ENCODE results near the gene CLDN4.
"Not testable (repeated sequence)": the region's sequence is repeated elsewhere in the genome, so short reads cannot be mapped to it uniquely, and the experiment has no call there.

CLDN4 gene

DNA sequence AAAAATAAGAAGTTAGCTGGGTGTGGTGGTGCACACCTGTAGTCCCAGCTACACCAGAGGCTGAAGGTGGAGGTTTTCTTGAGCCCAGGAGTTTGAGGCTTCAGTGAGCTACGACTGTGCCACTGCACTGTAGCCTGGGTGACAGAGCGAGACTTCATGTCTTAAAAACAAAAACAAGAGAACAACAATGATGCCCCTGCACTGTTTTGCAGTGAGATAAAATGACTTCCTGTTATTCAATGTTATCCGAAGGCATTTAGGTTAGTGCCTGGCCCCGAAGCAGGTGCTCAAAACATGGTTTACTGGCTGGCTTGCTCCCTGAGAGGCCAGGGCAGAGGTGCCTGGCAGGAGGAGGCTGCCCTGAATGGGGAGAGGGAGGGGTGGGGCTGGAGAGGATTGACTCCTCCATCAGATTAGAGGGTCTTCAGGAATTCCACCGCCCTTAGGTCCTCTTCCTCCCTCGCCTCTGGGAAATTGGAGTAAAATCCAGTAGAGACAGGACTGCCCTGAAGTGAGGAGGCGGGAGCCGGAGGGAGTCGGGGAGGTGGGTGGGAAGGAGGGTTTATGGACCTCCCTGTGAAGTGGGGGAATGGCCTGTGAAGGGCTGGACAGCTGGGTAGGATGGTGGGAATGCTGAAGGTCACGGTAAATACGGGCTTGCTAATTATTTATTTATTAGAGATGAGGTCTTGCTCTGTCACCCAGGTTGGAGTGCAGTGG is 6.8 kb upstream of the CLDN4 start:
- no peak for DNase-seq (ENCODE audit: low spot score)

GRCh38 chr7:73824986-73825385 is 5.8 kb upstream of the CLDN4 start:
- no peak for DNase-seq (ENCODE audit: low spot score)

DNA sequence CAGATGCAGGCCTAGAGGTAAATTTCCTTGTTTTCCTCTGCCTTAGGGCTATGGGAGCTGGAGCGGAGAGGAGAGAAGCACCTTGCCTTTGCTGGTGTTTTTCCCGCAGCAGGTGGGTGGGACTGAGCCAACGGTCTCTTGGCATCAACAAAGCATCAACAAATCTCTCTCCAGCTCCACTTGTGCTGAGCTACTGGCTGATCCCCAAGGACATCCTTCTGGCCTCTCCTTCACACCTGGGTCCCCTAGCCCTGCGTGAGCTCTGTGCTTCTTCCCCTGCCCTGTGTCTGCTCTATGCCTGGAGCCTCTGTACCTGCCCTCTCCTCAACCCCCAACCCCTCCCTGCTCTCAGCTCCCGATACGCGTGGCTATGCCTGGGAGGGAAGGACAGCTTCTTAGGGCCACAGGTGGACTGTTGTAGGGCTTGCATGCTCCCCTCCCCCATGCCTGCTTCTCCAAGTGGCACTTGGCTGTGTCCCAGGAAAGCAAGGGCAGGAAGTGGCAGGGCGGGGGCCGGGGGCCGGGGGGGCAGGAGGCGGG is 3.2 kb upstream of the CLDN4 start:
- DNase-seq (ENCODE audit: low spot score), result peak; percentile 93

DNA sequence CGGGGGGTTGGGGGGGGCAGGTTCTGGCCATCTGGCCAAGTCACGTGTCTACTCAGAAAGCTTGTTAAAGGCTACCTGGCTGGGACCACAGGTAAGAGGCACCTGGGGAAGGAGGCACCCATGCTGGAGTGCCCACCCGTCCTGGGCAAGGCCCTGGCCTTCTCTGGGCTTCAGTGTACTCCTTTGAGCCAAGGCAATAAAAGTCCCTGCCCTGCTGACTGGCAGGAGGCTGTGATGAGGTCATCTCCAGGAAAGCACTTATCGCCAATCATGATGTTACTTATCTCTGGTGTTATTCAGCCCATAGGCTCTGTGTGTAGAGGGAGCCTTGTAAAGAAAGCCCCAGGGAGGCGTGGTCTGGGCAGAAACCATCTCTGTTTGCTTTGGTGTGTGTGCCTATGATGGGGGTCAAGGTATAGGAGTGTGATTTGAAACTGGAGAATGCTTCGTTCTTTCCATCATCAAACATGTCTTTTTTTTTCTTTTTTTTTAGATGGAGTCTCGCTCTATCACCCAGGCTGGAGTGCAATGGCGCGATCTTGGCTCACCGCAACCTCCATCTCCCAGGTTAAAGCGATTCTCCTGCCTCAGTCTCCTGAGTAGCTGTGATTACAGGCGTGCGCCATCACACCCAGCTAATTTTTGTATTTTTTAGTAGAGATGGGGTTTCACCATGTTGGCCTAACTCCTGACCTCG is 2.5 kb upstream of the CLDN4 start:
- peak; percentile 70 for DNase-seq (ENCODE audit: low spot score)

DNA sequence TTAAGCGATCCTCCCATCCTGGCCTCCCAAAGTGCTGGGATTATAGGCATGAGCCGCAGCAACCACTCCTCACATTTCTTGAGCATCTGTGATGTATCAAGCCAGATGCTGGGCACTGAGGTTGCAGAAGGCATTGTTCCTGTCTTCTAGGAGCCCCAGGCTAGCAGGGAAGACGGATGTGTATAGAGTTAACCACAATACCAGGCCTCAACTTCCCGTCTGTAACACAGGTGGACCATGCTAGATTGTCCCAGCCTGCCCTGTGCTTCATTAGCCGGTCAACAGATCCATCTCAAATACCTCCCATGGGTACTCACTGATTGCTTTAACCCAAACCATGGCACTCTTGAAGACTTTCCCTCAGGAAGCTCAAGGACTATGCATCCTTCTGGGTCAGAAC is 1.8 kb upstream of the CLDN4 start:
- DNase-seq (ENCODE audit: low spot score), result no peak

GRCh38 chr7:73829505-73829904 is 1.3 kb upstream of the CLDN4 start:
- DNase-seq (ENCODE audit: low spot score), result no peak

DNA sequence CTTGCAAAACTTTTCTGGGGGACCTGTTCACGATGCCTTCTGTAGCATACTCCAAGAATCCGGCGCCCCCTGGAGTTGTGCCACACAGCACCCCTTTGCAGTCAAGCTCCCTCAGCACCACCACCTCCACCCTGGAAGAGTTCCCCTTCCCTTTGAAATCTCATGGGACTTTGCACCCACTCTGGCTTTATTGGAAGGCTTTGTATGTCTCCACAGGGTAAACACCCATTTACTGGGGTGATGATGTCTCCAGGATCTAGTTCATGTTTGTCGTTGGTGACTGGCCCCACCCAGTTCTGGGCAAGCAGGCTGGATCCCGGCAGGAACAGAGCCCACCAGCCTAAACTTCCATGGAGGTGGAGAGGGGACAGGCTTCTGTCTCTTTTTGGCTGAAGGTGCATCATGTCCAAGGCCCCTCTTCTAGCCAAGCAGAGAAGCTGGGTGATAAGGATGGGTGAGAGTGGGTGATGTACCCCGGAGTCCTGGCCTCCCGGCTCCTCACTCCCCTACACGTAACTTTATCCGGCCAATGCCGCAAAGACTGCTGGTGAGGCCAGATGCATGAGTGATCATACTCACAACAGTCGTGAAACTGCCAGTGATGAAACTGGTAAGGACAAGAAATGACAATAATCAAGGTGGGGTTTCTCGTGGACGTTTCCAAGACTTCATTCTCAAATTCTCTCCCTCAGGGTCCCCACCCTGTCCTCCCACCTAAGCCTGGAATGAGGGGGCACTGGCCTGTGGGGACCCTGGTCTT is 695 bp upstream of the CLDN4 start:
- no peak for DNase-seq (ENCODE audit: low spot score)

- no peak for DNase-seq (ENCODE audit: low spot score)
These were observed 713 bp downstream of the CLDN4 start for GRCh38 chr7:73831584-73831833.

DNA sequence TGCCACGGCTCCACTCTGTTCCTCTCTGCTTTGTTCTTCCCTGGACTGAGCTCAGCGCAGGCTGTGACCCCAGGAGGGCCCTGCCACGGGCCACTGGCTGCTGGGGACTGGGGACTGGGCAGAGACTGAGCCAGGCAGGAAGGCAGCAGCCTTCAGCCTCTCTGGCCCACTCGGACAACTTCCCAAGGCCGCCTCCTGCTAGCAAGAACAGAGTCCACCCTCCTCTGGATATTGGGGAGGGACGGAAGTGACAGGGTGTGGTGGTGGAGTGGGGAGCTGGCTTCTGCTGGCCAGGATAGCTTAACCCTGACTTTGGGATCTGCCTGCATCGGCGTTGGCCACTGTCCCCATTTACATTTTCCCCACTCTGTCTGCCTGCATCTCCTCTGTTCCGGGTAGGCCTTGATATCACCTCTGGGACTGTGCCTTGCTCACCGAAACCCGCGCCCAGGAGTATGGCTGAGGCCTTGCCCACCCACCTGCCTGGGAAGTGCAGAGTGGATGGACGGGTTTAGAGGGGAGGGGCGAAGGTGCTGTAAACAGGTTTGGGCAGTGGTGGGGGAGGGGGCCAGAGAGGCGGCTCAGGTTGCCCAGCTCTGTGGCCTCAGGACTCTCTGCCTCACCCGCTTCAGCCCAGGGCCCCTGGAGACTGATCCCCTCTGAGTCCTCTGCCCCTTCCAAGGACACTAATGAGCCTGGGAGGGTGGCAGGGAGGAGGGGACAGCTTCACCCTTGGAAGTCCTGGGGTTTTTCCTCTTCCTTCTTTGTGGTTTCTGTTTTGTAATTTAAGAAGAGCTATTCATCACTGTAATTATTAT is 1.2 kb downstream of the CLDN4 start:
- no peak for DNase-seq (ENCODE audit: low spot score)

DNA sequence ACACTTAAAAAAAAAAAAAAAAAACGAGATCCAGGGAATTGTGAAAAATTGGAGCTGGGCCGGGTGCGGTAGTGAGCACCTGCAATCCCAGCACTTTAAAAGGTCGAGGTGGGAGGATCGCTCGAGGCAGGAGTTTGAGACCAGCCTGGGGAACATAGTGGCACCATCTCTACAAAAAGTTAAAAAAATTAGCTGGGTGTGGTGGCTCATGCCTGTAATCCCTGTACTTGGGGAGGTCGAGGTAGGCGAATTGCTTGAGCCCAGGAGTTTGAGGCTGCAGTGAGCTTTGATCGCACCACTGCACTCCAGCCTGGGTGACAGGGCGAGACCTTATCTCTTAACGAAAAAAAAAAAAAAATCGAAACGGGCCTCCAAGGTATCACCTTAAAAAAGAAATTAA is 2.0 kb downstream of the CLDN4 start:
- DNase-seq (ENCODE audit: low spot score), result no peak

DNA sequence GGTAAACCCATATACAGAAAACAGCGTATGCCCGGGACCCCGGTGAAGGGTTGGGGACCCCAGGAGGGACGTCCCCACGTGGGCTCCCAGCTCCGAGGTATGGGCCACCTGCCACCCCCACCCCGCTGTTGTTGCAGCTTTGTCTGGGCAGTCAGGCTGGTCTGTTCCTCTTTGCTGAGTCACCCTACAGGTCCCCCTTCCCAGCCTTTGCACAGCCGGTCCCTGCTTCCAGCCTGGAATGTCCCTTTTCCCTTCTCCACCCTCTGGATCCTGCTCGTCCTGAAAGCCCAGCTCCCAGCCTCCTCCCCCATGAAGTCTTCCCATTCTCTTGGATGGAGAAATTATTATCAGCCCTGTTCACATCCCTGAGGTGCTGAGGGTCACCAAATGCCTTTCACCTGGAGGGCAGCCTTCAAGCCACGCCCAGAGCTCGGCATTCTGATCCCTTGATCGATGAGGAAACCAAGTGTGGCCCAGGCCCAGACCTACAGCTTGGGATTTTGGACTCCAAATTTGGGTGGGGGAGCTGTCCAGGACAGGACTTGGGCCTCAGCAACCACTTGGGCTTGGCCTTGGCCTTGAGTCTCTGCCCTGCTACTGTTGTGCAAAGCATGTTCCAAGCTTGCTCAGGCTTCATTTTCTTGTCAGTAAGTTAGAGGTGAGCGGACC is 2.6 kb downstream of the CLDN4 start:
- no peak for DNase-seq (ENCODE audit: low spot score)

GRCh38 chr7:73834626-73835191 is 3.9 kb downstream of the CLDN4 start:
- DNase-seq (ENCODE audit: low spot score), result no peak

DNA sequence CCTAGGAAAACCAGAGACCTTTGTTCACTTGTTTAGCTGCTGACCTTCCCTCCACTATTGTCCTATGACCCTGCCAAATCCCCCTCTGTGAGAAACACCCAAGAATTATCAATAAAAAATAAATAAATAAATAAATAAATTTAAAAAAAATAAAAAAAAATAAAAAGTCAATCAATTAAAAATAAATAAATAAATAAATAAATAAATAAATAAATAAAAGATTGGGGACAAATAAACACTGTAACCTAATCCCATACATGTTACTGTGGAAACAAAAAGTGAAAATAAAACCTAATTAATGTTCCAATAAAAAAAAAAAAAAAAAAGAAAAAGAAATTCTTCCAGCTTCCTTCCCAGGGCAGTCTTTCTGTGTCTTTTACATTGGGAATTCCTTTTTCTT is 6.4 kb downstream of the CLDN4 start:
- DNase-seq (ENCODE audit: low spot score), result not testable (repeated sequence)

GRCh38 chr7:73838642-73839041 is 7.8 kb downstream of the CLDN4 start:
- DNase-seq (ENCODE audit: low spot score), result no peak

DNA sequence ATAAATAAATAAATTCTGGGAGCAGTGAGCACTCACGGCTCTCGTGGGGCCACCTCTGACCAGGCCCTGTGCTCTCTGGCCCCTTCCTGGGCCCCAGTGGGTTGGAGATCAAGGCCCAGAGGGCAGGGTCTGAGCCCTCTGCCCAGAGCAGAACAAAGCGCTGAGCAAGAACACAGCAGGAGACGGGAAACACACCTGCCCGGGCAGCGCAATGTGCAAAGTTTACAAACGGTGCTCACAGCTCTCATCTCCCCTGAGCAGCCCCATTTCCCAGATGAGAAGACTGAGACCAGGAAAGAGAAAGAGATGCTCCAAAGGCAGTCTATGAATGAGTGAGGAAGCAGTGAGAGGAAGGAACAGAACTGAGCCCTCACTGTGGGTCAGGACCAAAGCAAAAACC is 8.5 kb downstream of the CLDN4 start:
- DNase-seq (ENCODE audit: low spot score), result no peak

- no peak for DNase-seq (ENCODE audit: low spot score)
These were observed 9.2 kb downstream of the CLDN4 start for GRCh38 chr7:73839743-73840714.

GRCh38 chr7:73840715-73841379 is 10.1 kb downstream of the CLDN4 start:
- no peak for DNase-seq (ENCODE audit: low spot score)

DNA sequence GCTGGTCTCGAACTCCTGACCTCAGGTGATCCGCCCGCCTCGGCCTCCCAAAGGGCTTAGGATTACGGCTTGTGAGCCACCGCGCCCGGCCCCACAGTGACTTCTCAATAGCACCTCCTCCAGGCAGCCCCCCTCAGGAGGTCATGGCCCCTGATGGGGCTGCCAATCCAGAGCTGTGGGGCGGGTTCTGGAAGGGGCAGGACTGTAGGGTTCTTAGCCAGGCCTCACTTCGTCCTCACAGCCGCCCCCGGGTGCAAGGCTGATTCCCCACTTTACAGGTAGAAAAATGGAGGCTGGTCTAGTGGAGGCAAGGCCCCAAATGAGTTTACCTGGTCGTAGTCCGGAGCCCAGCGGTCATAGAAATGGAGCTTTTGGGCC is 10.9 kb downstream of the CLDN4 start:
- no peak for DNase-seq (ENCODE audit: low spot score)
